GM23248 (cell line): ENCODE measurements around the gene NKAIN2. TPM values are rescaled to one million over a fixed set of nuclear protein-coding genes. Genes with fewer than 3 reads are reported as not detected.

ENCODE experiments used
- DNase-seq: peaks from one replicate; pipeline ENCODE4 v3.0.0-alpha.2; 2015
- H2AFZ ChIP-seq: fragments of 200-600 bp; sonication (generic); 2 replicates; pipeline ENCODE4 v1.6.1; 2016; ENCODE audit warnings: antibody characterized with exemption
- H3F3A ChIP-seq: fragments of 200-600 bp; sonication (generic); 2 replicates; pipeline ENCODE4 v1.6.1; 2016; ENCODE audit warnings: mild to moderate bottlenecking, antibody characterized with exemption, mixed run types; ENCODE audit not compliant: insufficient read depth
- H3K27ac ChIP-seq: fragments of 200-600 bp; sonication (generic); 2 replicates; pipeline ENCODE4 v1.5.1; 2016; ENCODE audit warnings: mild to moderate bottlenecking
- H3K27me3 ChIP-seq: fragments of 200-600 bp; sonication (generic); replicated peaks from 2 replicates; pipeline ENCODE4 v1.6.1; 2016; ENCODE audit warnings: mild to moderate bottlenecking; ENCODE audit not compliant: insufficient read depth
- H3K36me3 ChIP-seq: fragments of 200-600 bp; sonication (generic); 2 replicates; pipeline ENCODE4 v1.6.1; 2016; ENCODE audit warnings: low read depth, mild to moderate bottlenecking
- H3K4me1 ChIP-seq: fragments of 200-600 bp; sonication (generic); 2 replicates; pipeline ENCODE4 v1.6.1; 2016; ENCODE audit warnings: mild to moderate bottlenecking; ENCODE audit not compliant: insufficient read depth
- H3K4me2 ChIP-seq: fragments of 200-600 bp; sonication (generic); one replicate; pipeline ENCODE4 v1.6.1; 2016; ENCODE audit warnings: mild to moderate bottlenecking; ENCODE audit not compliant: unreplicated experiment
- H3K4me3 ChIP-seq: fragments of 200-600 bp; sonication (generic); 2 replicates; pipeline ENCODE4 v1.5.1; 2016; ENCODE audit warnings: mild to moderate bottlenecking
- H3K79me2 ChIP-seq: fragments of 200-600 bp; sonication (generic); 2 replicates; pipeline ENCODE4 v1.6.1; 2016; ENCODE audit warnings: mild to moderate bottlenecking; ENCODE audit not compliant: insufficient read depth
- H3K9ac ChIP-seq: fragments of 200-600 bp; sonication (generic); 2 replicates; pipeline ENCODE4 v1.6.1; 2016; ENCODE audit warnings: mild to moderate bottlenecking
- H3K9me2 ChIP-seq: fragments of 200-600 bp; sonication (generic); 2 replicates; pipeline ENCODE4 v1.6.1; 2016; ENCODE audit warnings: mixed run types, mild to moderate bottlenecking, moderate library complexity; ENCODE audit not compliant: insufficient read depth
- H3K9me3 ChIP-seq: fragments of 200-600 bp; sonication (generic); one replicate; pipeline ENCODE4 v1.6.1; 2017; ENCODE audit warnings: low read depth
- H4K20me1 ChIP-seq: fragments of 200-600 bp; sonication (generic); 2 replicates; pipeline ENCODE4 v1.6.0; 2016; ENCODE audit not compliant: insufficient read depth
- EZH2 ChIP-seq: fragments of 200-600 bp; sonication (generic); IDR thresholded peaks from 2 replicates; pipeline ENCODE4 v1.6.1; 2018; ENCODE audit warnings: antibody characterized with exemption, mild to moderate bottlenecking; ENCODE audit not compliant: insufficient read depth, poor library complexity, severe bottlenecking
- EZH2phosphoT487 ChIP-seq: fragments of 200-600 bp; sonication (generic); IDR thresholded peaks from 2 replicates; pipeline ENCODE4 v1.6.1; 2018; ENCODE audit warnings: antibody characterized with exemption, moderate library complexity, mild to moderate bottlenecking, low read depth; ENCODE audit not compliant: insufficient read depth
- WGBS, 2 experiments: methylation state at CpG; one replicate each; pipeline ENCODE4 v1.1.6; 2015 to 2017; ENCODE audit warnings: low lambda C conversion rate in 2 of 2, low coverage in 1 of 2; ENCODE audit errors: missing lambda C conversion rate in 2 of 2; 5-methylcytosine and 5-hydroxymethylcytosine counted together
- in situ Hi-C: fragments of 300-500 bp; cut with MboI; formaldehyde crosslinking; loops from 2 replicates; pipeline ENCODE4 v1.15.0; 2020
- polyA plus RNA-seq: library from polyadenylated mRNA; unstranded; fragments of >200 nt; fragmentation: Nextera tagmentation; extraction: Ambion mirVana; gene quantifications from 2 replicates; pipeline ENCODE4 v1.2.1, GENCODE V29; 2016
- total RNA-seq: library from RNA; depleted of rRNA; stranded (reverse); fragments of >200 nt; shearing (Covaris generic); gene quantifications from 2 replicates; pipeline ENCODE4 v1.2.3, GENCODE V29; 2014

The NKAIN2 gene
- total and polyA plus RNA-seq, 2 experiments from 2014 or later, result not detected

DNA sequence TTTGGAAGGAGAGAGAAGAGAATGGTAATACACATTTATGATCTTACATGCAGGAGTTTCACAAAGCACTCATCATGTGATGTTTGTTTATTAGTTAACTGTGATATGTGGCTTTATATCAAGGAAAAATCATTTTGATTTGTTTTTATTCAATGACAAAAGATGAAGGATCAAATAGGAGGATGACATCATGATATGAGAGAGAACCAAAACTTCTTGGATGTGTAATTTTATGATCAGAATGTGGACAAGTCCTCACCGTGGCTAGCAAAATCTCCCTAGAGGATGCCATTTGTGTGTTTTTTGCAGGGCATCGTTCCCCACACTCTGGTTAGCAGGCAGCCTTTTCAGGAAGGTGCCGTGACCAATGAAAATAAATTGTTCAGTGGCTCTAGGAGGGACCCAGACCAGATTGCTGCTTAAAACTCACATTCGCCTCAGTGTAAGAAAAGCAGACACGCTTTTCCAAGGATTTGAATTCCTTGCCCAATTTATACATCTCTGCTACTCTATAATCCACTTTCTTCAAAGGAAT is 552.7 kb downstream of the NKAIN2 start:
- H3F3A ChIP-seq, result no peaks in the 10 kb centered on the region
- no peak overlapping the region for H2AFZ ChIP-seq
- H3K9me2 ChIP-seq, result no peaks in the 10 kb centered on the region
- H3K27me3 ChIP-seq, result no peaks in the 10 kb centered on the region
- in situ Hi-C loops, result no loop called here
- no peak for DNase-seq
- H3K4me1 ChIP-seq, result no peaks in the 10 kb centered on the region
- 10 to 19% methylated on average over 5 of the region's 5 CpGs for WGBS, 2 experiments
- H3K79me2 ChIP-seq, result no peaks in the 10 kb centered on the region
- H3K9ac ChIP-seq, result no peak overlapping the region
- no peak overlapping the region for H3K27ac ChIP-seq
- H3K36me3 ChIP-seq, result no peaks in the 10 kb centered on the region
- H4K20me1 ChIP-seq, result no peaks in the 10 kb centered on the region
- H3K4me2 ChIP-seq, result no peak overlapping the region
- no peaks in the 10 kb centered on the region for H3K9me3 ChIP-seq
- TF ChIP-seq EZH2, result no peak
- no peak for TF ChIP-seq EZH2phosphoT487
- H3K4me3 ChIP-seq, result no peak overlapping the region

DNA sequence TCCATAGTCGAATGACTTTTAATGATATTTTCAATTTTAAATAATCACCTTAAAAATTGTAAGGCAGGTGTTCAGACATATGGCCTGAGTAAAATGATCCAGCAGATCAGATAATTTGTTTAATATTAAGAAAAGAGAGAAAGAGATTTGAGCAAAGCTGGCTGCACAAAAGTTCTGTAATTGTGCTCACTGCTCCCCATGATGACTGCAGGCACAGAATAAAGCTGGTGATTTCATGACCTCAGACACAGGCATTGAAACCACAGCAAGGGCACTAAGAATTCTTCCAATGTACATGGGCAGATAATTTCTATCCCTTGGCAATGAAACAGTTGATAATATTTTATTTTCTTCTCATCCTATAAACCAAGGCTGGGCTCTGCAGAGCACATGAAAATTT is 553.1 kb downstream of the NKAIN2 start:
- H3K4me2 ChIP-seq, result no peak overlapping the region
- H3K9me2 ChIP-seq, result no peaks in the 10 kb centered on the region
- no peaks in the 10 kb centered on the region for H4K20me1 ChIP-seq
- no peak for TF ChIP-seq EZH2
- no peak for TF ChIP-seq EZH2phosphoT487
- H3K79me2 ChIP-seq, result no peaks in the 10 kb centered on the region
- H3K27ac ChIP-seq, result no peak overlapping the region
- no peaks in the 10 kb centered on the region for H3K36me3 ChIP-seq
- no peaks in the 10 kb centered on the region for H3K9me3 ChIP-seq
- in situ Hi-C loops, result no loop called here
- H3K4me1 ChIP-seq, result no peaks in the 10 kb centered on the region
- WGBS, 2 experiments, result 13 to 14% methylated on average over 1 of the region's 1 CpG
- no peaks in the 10 kb centered on the region for H3K27me3 ChIP-seq
- H2AFZ ChIP-seq, result no peak overlapping the region
- DNase-seq, result no peak
- H3K9ac ChIP-seq, result no peak overlapping the region
- no peaks in the 10 kb centered on the region for H3F3A ChIP-seq
- H3K4me3 ChIP-seq, result no peak overlapping the region

DNA sequence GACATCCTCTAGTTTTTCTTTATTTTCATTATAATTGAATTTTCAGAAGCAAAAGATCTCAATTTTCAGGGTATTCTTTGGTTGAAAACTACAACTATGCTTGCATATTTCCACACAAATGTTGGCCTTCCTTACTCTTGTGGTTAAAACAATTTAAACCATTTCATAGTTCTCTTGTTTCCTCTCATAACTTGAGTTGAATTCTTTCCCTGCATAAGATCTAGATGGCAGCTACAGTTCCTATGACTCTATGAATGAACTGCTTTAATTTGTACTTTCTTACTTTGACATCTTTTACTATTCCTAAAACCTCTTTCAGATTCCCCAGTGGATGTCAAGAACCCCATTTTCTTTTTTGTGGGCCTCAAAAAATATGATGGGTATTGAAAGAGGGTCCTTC is 564.5 kb downstream of the NKAIN2 start:
- no peaks in the 10 kb centered on the region for H3K36me3 ChIP-seq
- H3K9me3 ChIP-seq, result no peaks in the 10 kb centered on the region
- no peak overlapping the region for H3K9ac ChIP-seq
- H3F3A ChIP-seq, result no peaks in the 10 kb centered on the region
- H3K9me2 ChIP-seq, result no peaks in the 10 kb centered on the region
- H3K27me3 ChIP-seq, result no peaks in the 10 kb centered on the region
- no peak overlapping the region for H3K27ac ChIP-seq
- in situ Hi-C loops, result no loop called here
- no peak overlapping the region for H2AFZ ChIP-seq
- H4K20me1 ChIP-seq, result no peaks in the 10 kb centered on the region
- no peak overlapping the region for H3K4me2 ChIP-seq
- H3K4me3 ChIP-seq, result no peak overlapping the region
- no peaks in the 10 kb centered on the region for H3K79me2 ChIP-seq
- no peak for TF ChIP-seq EZH2
- TF ChIP-seq EZH2phosphoT487, result no peak
- DNase-seq, result no peak
- no peaks in the 10 kb centered on the region for H3K4me1 ChIP-seq

DNA sequence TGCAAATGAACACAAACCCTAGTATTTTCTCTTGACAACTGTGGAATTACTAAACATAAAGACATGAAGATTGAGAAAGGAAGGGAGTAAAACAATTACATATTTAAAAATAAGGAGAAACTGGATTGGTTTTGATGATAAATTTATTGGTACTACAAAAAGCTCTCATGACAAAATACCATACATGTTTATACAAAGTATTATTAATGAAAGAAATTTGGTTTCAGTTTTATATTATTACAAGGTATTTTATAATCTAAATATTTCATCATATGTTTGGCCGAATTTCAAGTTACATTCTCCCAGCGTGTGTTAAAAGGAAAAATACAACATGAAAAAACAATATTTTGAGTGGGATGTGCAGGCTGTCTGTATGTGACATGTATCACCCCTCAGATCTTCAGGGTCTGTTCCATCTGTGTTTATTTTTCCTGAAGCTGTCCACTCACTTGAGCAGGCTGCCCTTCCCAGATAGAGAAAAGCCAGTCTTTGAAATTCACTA is 568.4 kb downstream of the NKAIN2 start:
- H3K4me3 ChIP-seq, result no peak overlapping the region
- no peaks in the 10 kb centered on the region for H3K36me3 ChIP-seq
- no peak overlapping the region for H3K4me2 ChIP-seq
- H3K4me1 ChIP-seq, result no peaks in the 10 kb centered on the region
- no peak overlapping the region for H3K27ac ChIP-seq
- no peak overlapping the region for H3K9ac ChIP-seq
- no peaks in the 10 kb centered on the region for H3K79me2 ChIP-seq
- in situ Hi-C loops, result no loop called here
- WGBS, 2 experiments, result 2 to 4% methylated on average over 2 of the region's 2 CpGs
- no peak for TF ChIP-seq EZH2
- no peak for TF ChIP-seq EZH2phosphoT487
- no peaks in the 10 kb centered on the region for H3K9me2 ChIP-seq
- DNase-seq, result no peak
- no peaks in the 10 kb centered on the region for H3K9me3 ChIP-seq
- H3K27me3 ChIP-seq, result no peaks in the 10 kb centered on the region
- no peaks in the 10 kb centered on the region for H3F3A ChIP-seq
- H2AFZ ChIP-seq, result no peak overlapping the region
- no peaks in the 10 kb centered on the region for H4K20me1 ChIP-seq

DNA sequence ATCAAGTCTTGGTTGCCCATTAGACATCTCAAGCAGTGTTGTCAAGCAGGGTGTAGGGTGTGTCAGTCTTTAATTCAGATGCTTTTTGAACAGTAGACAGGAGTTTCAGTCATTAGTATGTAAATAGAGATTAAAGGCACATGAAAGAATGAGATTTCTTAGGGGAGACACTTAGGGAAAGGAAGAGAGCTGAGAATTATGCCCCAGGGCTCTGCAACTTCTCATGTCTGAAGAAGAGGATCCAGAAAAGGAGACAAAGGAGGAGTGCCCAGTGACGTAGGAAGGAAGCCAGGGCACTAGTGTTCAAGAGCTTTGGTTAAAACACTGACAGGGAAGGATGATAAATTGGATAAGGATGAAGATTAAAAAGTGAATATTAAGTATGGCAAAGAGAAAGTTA is 569.7 kb downstream of the NKAIN2 start:
- TF ChIP-seq EZH2phosphoT487 (no peak), EZH2 (no peak)
- H3K4me2 ChIP-seq, result no peak overlapping the region
- no peaks in the 10 kb centered on the region for H3K9me3 ChIP-seq
- H3K4me3 ChIP-seq, result no peak overlapping the region
- DNase-seq, result no peak
- no peaks in the 10 kb centered on the region for H3K36me3 ChIP-seq
- H3K9ac ChIP-seq, result no peak overlapping the region
- H3K27ac ChIP-seq, result no peak overlapping the region
- 5 to 8% methylated on average over 1 of the region's 1 CpG for WGBS, 2 experiments
- H4K20me1 ChIP-seq, result no peaks in the 10 kb centered on the region
- H3K4me1 ChIP-seq, result no peaks in the 10 kb centered on the region
- no peaks in the 10 kb centered on the region for H3K79me2 ChIP-seq
- no peak overlapping the region for H2AFZ ChIP-seq
- in situ Hi-C loops, result no loop called here
- H3K27me3 ChIP-seq, result no peaks in the 10 kb centered on the region
- H3K9me2 ChIP-seq, result no peaks in the 10 kb centered on the region
- H3F3A ChIP-seq, result no peaks in the 10 kb centered on the region
